Adrenal gland (tissue), 5 donors: ENCODE measurements around the gene STARD9.

Experiments
- POLR2A ChIP-seq, 2 donors: fragments of 450-650 bp; IDR thresholded peaks; one replicate each; pipeline ENCODE4 v1.6.1; 2017; ENCODE audit warnings: antibody characterized with exemption in 2 of 2, mild to moderate bottlenecking in 2 of 2, moderate library complexity in 1 of 2
- TF ChIP-seq, protein P1 (sequence below), 6 experiments: fragments of 450-650 bp in 4 of 6; fragments of 200-600 bp in 2 of 6; sonication (generic) in 1 of 6; IDR thresholded peaks; 1 replicate in 5 of 6; 2 replicates in 1 of 6; pipeline versions ENCODE4 v1.5.1 to v1.8.0; 2016 to 2021; ENCODE audit warnings: antibody characterized with exemption in 6 of 6, mild to moderate bottlenecking in 2 of 6, moderate library complexity in 1 of 6
- donor health status: DM: no; HTN: no; CAD: no.

DNA sequence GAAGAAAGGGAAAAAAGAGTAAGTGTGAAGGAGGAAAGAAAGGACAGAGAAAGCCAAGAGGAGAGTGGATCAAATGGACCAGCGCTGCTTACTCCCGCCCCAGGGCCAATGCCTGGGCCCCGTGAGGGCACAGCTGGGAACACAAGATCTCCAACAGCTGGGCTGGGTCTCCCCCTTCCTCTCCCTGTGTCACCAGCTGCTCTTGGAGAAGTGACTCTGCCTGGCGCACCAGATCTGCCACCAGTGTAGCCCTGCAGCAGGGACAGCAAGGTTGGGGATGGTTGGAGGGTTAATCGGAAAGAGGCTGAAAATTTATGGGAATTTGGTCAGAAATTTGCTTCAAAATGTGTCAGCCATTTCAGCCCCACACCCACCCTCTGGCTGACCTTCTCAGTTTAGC, 153.2 kb downstream of the STARD9 start:
- no peak for TF ChIP-seq POLR2A (IDR thresholded peaks at IDR 0.05)
- TF ChIP-seq, protein P1, sequence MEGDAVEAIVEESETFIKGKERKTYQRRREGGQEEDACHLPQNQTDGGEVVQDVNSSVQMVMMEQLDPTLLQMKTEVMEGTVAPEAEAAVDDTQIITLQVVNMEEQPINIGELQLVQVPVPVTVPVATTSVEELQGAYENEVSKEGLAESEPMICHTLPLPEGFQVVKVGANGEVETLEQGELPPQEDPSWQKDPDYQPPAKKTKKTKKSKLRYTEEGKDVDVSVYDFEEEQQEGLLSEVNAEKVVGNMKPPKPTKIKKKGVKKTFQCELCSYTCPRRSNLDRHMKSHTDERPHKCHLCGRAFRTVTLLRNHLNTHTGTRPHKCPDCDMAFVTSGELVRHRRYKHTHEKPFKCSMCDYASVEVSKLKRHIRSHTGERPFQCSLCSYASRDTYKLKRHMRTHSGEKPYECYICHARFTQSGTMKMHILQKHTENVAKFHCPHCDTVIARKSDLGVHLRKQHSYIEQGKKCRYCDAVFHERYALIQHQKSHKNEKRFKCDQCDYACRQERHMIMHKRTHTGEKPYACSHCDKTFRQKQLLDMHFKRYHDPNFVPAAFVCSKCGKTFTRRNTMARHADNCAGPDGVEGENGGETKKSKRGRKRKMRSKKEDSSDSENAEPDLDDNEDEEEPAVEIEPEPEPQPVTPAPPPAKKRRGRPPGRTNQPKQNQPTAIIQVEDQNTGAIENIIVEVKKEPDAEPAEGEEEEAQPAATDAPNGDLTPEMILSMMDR (IDR thresholded peaks at IDR 0.05), result no peak
